NCI-H2107 treated with DMSO at 0.1 percent for 48 hours (cell line): ENCODE measurements around the gene LYPD6.
"Not testable (repeated sequence)": the region's sequence is repeated elsewhere in the genome, so short reads cannot be mapped to it uniquely, and the experiment has no call there.

Experiments
- DNase-seq: peaks from one replicate; lab custom pipeline; 2025; ENCODE audit not compliant: unreplicated experiment; lab: John Stamatoyannopoulos, UW

The LYPD6 gene

DNA sequence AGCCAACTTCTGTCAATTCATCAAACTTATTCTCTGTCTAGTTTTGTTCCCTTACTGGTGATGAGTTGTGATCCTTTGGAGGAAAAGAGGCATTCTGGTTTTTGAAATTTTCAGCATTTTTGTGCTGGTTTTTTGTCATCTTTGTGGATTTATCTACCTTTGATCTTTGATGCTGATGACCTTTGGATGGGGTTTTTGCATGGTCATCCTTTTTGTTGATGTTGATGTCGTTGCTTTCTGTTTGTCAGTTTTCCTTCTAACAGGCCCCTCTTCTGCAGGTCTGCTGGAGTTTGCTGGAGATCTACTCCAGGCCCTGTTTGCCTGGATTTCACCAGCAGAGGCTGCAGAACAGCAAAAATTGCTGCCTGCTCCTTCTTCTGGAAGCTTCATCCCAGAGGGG, 168.8 kb downstream of the LYPD6 start:
- not testable (repeated sequence) for DNase-seq

GRCh38 chr2:149506808-149507207, 176.4 kb downstream of the LYPD6 start:
- DNase-seq: not testable (repeated sequence)

DNA sequence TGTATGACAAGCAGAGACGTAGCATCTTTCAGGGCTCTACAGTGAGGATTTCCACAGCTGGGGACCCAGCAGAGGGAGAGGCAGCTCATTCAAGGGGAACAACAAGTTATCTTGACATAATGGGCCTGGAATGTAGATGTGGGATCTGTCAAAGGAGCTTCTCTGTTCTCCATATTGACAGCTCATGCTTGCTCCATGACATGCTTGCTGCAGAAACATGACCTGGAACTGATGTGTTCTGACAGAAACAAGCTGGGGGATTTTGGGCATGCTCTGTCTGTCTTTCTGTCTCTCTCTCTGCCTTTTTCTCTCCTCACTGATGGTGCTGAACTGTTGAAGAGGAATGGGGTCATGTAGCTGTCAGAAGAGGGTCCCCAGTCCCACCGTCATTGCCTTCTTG, 177.6 kb downstream of the LYPD6 start:
- no peak for DNase-seq

GRCh38 chr2:149513461-149513860, 183.1 kb downstream of the LYPD6 start:
- no peak for DNase-seq
